Suppressor macrophage treated with lipopolysaccharide for 4 hours (primary cell): ENCODE measurements around the gene JSRP1.
"Not testable (repeated sequence)": the region's sequence is repeated elsewhere in the genome, so short reads cannot be mapped to it uniquely, and the experiment has no call there.

Experiments used
- DNase-seq: peaks from one replicate; pipeline ENCODE4 v3.0.0-alpha.2; 2020

JSRP1 gene

DNA sequence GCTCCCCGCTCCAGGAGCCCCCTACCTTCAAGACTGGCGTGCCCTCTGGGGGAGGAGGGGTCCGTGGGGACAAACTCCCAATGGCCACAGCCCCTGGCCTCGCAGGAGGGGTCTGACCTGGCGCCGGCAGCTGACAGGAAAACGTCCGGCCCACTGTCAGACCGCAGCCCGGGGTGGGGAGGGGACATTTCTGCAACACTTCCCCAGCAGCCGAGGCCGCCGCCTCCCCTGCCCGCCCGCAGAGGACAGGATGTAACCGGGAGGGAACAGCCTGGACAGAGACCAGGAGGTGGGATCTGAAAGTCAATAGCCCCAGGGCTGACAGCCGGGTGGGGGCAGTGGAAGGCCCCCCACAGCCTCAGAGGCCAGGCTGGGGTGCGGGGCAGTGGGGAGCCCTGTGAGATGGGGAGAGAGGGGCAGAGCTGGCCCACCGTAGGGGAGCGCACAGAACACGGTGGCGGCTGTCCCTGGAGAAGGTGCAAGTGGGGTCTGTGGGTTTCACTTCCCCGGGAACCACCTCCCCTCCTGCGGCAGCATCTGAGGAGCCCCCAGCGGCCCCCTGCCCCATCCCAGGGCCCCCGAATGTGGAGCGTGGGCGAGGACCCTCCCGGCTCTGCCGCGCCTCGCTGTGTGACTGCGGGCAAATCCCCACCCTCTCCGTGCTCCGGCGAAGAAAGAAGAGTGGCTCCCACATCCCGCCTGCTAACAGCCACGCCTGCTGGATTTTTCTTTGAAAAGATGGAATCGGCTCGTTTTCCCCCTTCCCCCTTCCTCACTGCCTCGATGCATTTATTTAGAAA, 26.0 kb upstream of the JSRP1 start, which contains the start of gene PEAK3:
Gene PEAK3, minus strand, starts transcription at position 114 of the 800 bp plus-strand sequence. CDS start 1,244 bp downstream, outside the sequence.
- peak; percentile 73 for DNase-seq

- not testable (repeated sequence) for DNase-seq
Measured at GRCh38 chr19:2281265-2282061, 25.2 kb upstream of the JSRP1 start.

GRCh38 chr19:2280633-2281264, 24.5 kb upstream of the JSRP1 start:
- DNase-seq, result no peak

DNA sequence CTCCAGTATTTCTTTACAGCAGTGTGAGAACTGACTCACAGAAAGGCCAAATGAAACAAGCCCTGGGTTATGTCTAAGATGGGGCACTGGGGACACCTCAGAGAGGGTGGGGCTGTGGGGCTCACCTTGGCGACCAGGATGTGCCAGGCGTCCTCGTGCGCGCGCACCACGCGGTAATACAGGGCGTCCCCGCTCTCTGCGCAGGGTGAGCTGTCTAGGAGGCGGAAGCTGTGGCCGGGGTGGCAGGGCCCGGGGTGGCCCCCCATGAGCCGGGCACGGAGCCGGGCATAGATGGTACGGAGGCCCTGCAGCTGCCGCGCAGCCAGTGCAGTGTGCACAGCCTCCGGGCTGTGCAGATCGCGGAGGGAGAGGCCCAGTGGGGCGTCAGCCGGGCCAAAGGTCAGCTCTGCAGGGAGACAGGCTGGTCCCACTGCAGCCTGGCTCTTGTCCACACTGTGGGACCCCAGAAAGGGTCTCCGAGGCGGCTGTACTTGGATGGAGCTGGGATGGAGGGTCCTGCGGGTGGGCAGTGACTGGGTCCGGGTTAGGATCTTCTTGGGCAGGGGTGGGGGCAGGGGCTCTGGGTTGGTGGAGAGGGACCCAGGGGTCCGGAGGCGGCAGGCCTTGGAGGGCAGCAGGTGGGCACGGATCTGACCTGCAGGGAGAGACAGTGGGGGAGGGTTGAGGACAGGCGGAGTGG, 22.4 kb upstream of the JSRP1 start:
- no peak for DNase-seq

DNA sequence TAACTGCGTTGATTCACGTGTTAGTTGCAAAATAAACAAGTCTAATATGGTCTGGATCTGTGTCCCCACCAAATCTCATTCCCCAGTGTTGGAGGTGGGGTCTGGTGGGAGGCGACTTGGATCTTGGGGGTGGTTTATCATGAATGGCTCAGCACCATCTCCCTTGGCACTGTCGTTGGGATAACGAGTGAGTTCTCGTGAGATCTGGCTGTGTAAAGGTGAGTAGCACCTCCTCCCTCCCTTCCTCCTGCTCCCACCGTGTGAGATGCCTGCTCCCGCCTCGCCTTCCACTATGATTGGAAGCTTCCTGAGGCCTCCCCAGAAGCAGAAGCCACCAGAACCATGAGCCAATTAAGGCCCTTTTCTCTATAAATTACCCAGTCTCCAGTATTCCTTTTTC, 20.9 kb upstream of the JSRP1 start:
- DNase-seq, result no peak

DNA sequence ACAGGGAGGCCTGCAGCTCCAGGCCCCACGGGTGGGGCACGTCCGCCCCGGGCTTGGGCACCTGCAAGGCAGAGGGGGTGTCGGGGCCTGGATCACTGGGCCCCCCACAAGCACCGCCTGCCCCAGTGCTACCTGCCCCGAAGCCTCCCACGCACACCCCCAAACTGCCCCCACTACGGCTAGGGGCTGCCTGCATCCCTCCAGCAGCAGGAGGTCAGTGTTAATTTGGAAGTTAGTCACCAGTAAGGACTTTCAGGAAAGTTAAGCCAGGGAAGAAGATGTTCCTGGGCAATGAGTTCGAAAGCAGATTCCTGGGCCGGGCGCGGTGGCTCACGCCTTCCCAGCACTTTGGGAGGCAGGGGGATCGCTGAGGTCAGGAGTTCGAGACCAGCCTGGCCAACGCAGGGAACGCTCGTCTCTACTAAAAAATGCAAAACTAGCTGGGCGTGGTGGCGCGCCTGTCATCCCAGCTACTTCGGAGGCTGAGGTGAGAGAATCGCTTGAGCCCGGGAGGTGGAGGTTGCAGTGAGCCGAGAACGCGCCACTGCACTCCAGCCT, 20.3 kb upstream of the JSRP1 start:
- no peak for DNase-seq

GRCh38 chr19:2275588-2276428, 19.6 kb upstream of the JSRP1 start:
- no peak for DNase-seq

DNA sequence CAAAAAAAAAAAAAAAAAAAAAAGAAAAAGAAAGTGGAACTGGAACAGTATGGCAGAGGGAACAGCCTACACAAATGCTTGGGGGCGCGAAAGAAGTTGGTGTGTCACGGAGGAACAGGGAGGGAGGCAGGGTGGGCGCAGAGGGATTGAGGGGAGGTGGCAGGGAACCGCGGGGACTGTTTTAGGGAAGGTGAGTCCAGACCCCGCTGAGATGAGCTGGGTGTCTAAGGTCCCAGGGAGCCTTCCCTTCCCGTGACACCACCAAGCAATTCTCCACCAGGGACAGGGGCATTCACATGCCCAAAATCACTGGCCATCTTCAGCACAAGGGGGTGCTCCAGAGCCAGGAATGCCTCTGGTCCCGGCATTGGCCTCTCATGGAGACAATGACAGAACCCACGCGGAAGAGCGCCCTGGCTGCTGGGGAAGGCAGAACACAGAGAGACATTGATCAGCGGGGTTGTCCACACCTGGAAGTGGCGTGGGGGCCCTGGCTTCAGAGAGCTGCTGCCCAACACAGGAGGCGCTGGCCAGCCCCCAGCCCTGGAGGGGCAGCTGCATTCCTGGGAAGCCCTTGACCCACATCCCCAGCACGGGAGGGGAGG, 18.8 kb upstream of the JSRP1 start:
- peak; percentile 79 for DNase-seq

DNA sequence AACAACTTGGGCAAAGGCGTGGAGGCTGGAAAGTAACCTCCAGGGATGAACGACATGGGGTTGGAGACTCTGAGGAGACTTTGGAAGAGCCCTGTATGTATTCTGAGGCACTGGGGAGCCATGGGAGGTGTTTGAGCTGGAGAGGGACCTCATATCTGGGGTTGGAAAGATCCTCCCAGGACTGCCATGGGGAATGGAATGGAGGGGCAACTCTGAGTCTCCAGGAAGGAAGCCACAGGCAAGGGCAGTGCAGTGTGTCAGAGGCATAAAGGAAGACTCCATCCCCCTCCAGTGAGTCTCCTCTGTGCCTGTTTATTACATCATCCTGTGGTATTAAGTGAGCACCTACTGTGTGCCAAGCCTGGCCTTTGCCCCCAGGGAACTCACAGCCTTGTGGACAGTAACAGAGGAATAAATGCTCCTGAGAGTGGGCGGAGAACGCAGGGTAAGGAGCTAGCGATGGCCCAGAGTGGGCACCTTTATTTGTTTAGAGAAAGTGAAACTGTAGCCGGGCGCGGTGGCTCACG, 18.0 kb upstream of the JSRP1 start:
- DNase-seq, result no peak

GRCh38 chr19:2273356-2274184, 17.4 kb upstream of the JSRP1 start:
- peak; percentile 86 for DNase-seq

- peak; percentile 57 for DNase-seq
Measured at GRCh38 chr19:2271234-2272103, 15.3 kb upstream of the JSRP1 start.

- DNase-seq, result peak; percentile 98
Measured at GRCh38 chr19:2270423-2271233, 14.4 kb upstream of the JSRP1 start.

DNA sequence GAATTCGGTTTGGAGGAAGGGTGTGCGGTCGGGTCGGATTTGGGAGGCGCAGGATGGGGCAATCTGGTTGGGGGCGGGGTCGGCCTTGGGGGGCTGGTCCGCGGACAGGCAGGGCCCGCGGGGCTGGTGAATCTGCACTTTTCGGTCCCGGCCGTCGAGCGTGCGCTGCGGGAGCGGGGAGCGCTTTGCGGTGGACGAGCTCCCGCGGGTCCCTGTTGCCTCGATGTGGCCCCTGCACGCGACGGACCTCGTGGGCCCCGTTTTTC, 13.9 kb upstream of the JSRP1 start:
- no peak for DNase-seq

DNA sequence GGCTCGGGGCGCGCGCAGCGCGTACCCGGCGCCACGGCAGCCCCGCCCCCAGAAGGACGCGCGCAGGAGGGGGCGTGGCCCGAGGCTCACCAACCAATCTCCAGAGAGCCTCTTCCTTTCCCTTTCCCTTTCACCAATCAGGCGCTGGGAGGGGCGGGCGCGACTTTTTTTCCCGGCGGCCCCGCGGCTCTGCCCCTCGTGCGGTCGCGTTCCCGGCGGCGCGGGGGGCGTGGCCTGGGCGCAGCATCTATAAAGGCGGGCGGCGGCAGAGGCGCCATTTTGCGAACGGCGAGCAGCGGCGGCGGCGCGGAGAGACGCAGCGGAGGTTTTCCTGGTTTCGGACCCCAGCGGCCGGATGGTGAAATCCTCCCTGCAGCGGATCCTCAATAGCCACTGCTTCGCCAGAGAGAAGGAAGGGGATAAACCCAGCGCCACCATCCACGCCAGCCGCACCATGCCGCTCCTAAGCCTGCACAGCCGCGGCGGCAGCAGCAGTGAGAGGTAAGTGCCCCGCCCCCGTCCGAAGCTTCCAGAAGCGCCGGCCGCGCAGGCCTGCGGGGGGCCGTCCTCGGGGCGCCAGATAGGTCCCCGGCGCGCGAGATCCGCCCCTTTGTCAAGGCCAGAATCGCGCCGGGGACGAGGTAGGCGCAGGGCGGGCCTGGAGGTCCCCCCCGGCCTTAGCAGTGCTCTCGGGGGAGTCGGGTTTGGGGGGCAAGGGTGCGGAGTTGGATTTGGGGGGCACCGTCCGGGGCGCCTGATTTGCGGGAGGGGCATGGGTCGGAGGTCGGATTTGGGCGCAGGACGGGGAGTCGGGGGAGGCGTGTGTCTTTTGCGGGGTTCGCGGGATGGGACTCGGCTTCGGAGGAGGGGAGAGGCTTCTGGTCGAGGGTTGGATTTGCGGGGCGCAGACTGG, 13.3 kb upstream of the JSRP1 start:
- peak; percentile 99 for DNase-seq

GRCh38 chr19:2268861-2269243, 12.6 kb upstream of the JSRP1 start:
- no peak for DNase-seq

- no peak for DNase-seq
Measured at GRCh38 chr19:2268480-2268830, 12.2 kb upstream of the JSRP1 start.
